ENCODE data around the gene FLT1.

The FLT1 gene

GRCh38 chr13:28338006-28338574 lies 156.8 kb downstream of the FLT1 start:
- DNase-seq: peak; percentile 75

GRCh38 chr13:28337166-28338005 lies 157.5 kb downstream of the FLT1 start:
- DNase-seq: no peak

GRCh38 chr13:28336193-28336657 lies 158.7 kb downstream of the FLT1 start:
- no peak for DNase-seq

GRCh38 chr13:28333204-28333881 lies 161.6 kb downstream of the FLT1 start:
- DNase-seq: no peak

GRCh38 chr13:28329395-28330158 lies 165.4 kb downstream of the FLT1 start:
- DNase-seq: no peak

- no peak for DNase-seq
These were observed 166.7 kb downstream of the FLT1 start for GRCh38 chr13:28328271-28328607.

GRCh38 chr13:28327373-28328270 lies 167.3 kb downstream of the FLT1 start:
- DNase-seq: no peak

- no peak for DNase-seq
These were observed 168.9 kb downstream of the FLT1 start for GRCh38 chr13:28326056-28326455.

- DNase-seq: no peak
These were observed 169.9 kb downstream of the FLT1 start for GRCh38 chr13:28325022-28325421.

GRCh38 chr13:28324181-28324789 lies 170.6 kb downstream of the FLT1 start:
- peak; percentile 81 for DNase-seq

GRCh38 chr13:28322256-28322905 lies 172.5 kb downstream of the FLT1 start:
- DNase-seq: no peak

GRCh38 chr13:28321756-28322155 lies 173.2 kb downstream of the FLT1 start:
- DNase-seq: no peak

- DNase-seq: peak; percentile 18
These were observed 173.9 kb downstream of the FLT1 start for GRCh38 chr13:28320884-28321574.

- no peak for DNase-seq
These were observed 174.7 kb downstream of the FLT1 start for GRCh38 chr13:28320209-28320608.

GRCh38 chr13:28319528-28319927 lies 175.4 kb downstream of the FLT1 start:
- DNase-seq: no peak

- no peak for DNase-seq
These were observed 176.4 kb downstream of the FLT1 start for GRCh38 chr13:28318496-28318895.

GRCh38 chr13:28316836-28317235 lies 178.1 kb downstream of the FLT1 start:
- DNase-seq: no peak

- DNase-seq: no peak
These were observed 178.8 kb downstream of the FLT1 start for GRCh38 chr13:28316129-28316528.

- no peak for DNase-seq
These were observed 180.0 kb downstream of the FLT1 start for GRCh38 chr13:28314879-28315278.

- no peak for DNase-seq
These were observed 181.3 kb downstream of the FLT1 start for GRCh38 chr13:28313579-28313978.

GRCh38 chr13:28306325-28306724 lies 188.6 kb downstream of the FLT1 start:
- DNase-seq: no peak

Data from NCI-H526 treated with DMSO at 0.1 percent for 48 hours (cell line).